Osteocyte (in vitro differentiated cells): ENCODE data around the gene INSM1. TPM values are rescaled to one million over a fixed set of nuclear protein-coding genes. Genes with fewer than 3 reads are reported as not detected.

Experiments
- DNase-seq: peaks from one replicate; pipeline ENCODE4 v3.0.0; 2021; ENCODE audit warnings: mixed read lengths; ENCODE audit not compliant: unreplicated experiment; ENCODE audit errors: extremely low spot score
- H3K27ac Mint-ChIP-seq: one replicate; pipeline ENCODE4 v1.8.0; 2021; ENCODE audit warnings: mild to moderate bottlenecking, mixed read lengths; ENCODE audit not compliant: unreplicated experiment
- H3K27me3 Mint-ChIP-seq: one replicate; pipeline ENCODE4 v1.8.0; 2021; ENCODE audit warnings: mixed read lengths; ENCODE audit not compliant: unreplicated experiment
- H3K36me3 Mint-ChIP-seq: one replicate; pipeline ENCODE4 v1.8.0; 2021; ENCODE audit warnings: mixed read lengths; ENCODE audit not compliant: unreplicated experiment
- H3K4me1 Mint-ChIP-seq: one replicate; pipeline ENCODE4 v1.8.0; 2021; ENCODE audit warnings: mixed read lengths; ENCODE audit not compliant: unreplicated experiment
- H3K4me3 Mint-ChIP-seq: one replicate; pipeline ENCODE4 v1.8.0; 2021; ENCODE audit warnings: mild to moderate bottlenecking, moderate library complexity, mixed read lengths; ENCODE audit not compliant: unreplicated experiment
- H3K9me3 Mint-ChIP-seq: one replicate; pipeline ENCODE4 v1.8.0; 2021; ENCODE audit warnings: mixed read lengths; ENCODE audit not compliant: unreplicated experiment
- total RNA-seq: library from RNA; stranded (reverse); gene quantifications from 2 replicates; pipeline ENCODE4 v1.2.1, GENCODE V29; 2021
- TF ChIP-seq, protein P1 (sequence below): fragments of 200-600 bp; sonication (generic); IDR thresholded peaks from 2 replicates; pipeline ENCODE4 v1.5.0; 2021; ENCODE audit warnings: antibody characterized with exemption, mild to moderate bottlenecking, moderate library complexity

Gene INSM1
- total RNA-seq, 1 donor from 2014 or later, result not detected

DNA sequence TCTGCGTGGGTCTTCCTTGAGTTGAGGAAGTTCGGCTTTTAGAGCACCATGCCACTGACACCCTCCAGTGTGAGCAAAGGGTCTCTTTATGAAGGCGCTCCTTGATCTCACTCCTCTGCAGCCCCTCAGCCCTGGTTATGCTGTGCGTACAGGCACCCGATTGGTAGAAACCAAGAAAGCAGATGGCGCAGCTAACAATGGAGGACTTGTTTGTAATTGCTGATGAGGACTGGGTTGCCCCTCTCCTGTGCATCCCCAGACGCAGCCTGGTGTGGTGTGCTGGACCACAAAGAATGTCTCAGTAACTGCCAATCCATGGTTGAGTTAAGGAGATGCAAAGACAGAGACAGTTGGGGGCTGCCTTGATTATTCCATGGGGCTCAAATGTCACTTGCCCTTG, 30.2 kb downstream of the INSM1 start:
- TF ChIP-seq, protein P1, sequence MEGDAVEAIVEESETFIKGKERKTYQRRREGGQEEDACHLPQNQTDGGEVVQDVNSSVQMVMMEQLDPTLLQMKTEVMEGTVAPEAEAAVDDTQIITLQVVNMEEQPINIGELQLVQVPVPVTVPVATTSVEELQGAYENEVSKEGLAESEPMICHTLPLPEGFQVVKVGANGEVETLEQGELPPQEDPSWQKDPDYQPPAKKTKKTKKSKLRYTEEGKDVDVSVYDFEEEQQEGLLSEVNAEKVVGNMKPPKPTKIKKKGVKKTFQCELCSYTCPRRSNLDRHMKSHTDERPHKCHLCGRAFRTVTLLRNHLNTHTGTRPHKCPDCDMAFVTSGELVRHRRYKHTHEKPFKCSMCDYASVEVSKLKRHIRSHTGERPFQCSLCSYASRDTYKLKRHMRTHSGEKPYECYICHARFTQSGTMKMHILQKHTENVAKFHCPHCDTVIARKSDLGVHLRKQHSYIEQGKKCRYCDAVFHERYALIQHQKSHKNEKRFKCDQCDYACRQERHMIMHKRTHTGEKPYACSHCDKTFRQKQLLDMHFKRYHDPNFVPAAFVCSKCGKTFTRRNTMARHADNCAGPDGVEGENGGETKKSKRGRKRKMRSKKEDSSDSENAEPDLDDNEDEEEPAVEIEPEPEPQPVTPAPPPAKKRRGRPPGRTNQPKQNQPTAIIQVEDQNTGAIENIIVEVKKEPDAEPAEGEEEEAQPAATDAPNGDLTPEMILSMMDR, result no peak
- Mint-ChIP-seq H3K9me3 (no peaks in the 10 kb centered on the region), H3K27ac (no peak overlapping the region), H3K36me3 (peaks cover 2% of the 10 kb centered on the region), H3K27me3 (no peaks in the 10 kb centered on the region), H3K4me3 (no peak overlapping the region), H3K4me1 (peaks cover 10% of the 10 kb centered on the region)
- DNase-seq, result no peak

DNA sequence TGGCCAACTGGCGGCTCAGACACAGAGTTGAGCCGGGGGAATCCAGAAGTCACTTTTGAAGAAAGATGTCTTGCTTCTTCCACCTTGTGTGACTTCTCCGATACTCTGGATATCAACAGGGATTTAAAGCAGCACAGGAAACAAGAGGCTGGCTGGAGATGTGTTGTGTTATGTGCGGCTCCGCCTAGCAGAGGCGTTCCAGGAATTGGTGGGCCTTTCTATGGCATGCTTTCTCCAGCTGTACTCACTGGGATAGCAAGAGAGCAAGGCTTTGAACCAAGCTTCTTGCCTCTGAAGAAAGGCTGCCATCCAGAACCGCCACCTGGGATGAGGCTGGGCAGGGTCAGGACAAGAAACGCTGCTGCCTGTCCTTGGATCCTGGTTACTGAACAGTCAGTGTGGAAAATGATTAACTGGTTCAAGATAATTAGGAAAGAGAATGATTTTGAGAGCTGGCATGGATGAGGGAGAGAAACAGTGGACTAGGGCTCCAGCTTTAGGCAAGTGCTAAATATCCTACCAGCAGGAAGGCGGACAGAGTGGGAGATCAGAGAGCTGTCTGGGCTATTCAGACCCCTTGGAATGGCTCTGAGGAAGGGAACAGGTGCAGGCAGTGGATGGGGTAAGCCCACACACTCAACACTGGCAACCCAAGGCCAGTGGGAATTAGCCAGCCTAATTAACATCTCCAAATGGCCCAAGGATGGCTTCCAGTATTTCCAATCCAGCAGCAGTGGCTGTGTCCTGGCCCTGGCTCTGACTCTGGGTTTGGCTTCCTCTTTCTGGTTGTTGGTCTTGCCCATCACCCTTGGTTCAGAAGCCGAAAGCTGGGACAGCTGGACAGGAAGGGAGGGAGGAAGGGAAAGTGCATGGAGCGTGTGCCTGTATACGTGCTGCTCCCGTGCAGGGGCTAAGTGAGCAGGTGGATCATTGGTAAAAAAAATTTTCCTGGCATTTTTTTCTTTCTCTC, 31.9 kb downstream of the INSM1 start:
- H3K27me3 Mint-ChIP-seq, result no peaks in the 10 kb centered on the region
- no peak overlapping the region for H3K4me3 Mint-ChIP-seq
- DNase-seq, result no peak
- H3K36me3 Mint-ChIP-seq, result no peaks in the 10 kb centered on the region
- H3K9me3 Mint-ChIP-seq, result no peaks in the 10 kb centered on the region
- TF ChIP-seq, protein P1, result no peak
- no peak overlapping the region for H3K27ac Mint-ChIP-seq
- no peaks in the 10 kb centered on the region for H3K4me1 Mint-ChIP-seq

DNA sequence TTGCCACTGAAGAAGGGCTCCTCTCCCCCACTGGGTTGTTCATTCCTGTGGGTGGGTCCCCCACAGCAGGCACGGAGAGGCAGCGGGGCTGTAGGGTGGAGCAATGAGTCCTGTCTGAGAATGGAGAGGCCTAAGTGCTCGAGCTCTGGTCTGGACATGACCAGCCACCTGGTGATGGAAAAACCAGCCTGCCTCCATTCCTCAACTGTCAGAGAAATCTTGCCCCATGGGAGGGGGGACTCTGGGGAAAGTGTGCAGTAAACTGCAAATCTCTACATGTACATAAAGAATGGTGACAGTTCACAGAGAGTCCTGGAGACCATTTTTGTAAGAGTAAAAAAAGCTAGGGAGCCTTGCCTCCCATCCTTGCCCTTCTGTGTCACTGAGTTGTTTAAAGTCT, 34.1 kb downstream of the INSM1 start:
- H3K4me1 Mint-ChIP-seq, result no peaks in the 10 kb centered on the region
- H3K27me3 Mint-ChIP-seq, result no peaks in the 10 kb centered on the region
- DNase-seq, result no peak
- no peak overlapping the region for H3K27ac Mint-ChIP-seq
- TF ChIP-seq, protein P1, result no peak
- no peak overlapping the region for H3K4me3 Mint-ChIP-seq
- H3K9me3 Mint-ChIP-seq, result no peaks in the 10 kb centered on the region
- peaks cover 2% of the 10 kb centered on the region for H3K36me3 Mint-ChIP-seq

DNA sequence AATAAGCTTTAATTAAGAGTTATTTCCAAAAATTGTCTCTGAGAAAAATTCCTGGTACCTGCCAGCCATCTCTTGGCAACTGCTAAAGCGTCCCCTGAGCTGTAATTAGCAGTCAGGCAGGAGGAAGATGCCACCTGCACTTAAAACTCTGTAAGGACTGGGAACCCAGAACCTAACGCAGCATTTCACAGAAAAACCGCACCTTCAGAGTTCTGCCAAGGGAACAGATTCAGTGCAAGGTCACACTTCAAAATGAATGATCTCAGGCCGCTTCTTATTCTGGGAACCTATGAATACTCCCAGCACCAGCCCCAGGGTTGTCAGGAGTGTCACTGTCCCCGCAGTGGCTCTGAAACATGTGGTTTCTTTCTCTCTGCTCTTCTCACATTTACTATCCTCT, 36.7 kb downstream of the INSM1 start:
- no peak overlapping the region for H3K27ac Mint-ChIP-seq
- no peaks in the 10 kb centered on the region for H3K27me3 Mint-ChIP-seq
- H3K4me3 Mint-ChIP-seq, result no peak overlapping the region
- H3K4me1 Mint-ChIP-seq, result no peaks in the 10 kb centered on the region
- no peak for DNase-seq
- peaks cover 2% of the 10 kb centered on the region for H3K36me3 Mint-ChIP-seq
- TF ChIP-seq, protein P1, result no peak
- no peaks in the 10 kb centered on the region for H3K9me3 Mint-ChIP-seq

DNA sequence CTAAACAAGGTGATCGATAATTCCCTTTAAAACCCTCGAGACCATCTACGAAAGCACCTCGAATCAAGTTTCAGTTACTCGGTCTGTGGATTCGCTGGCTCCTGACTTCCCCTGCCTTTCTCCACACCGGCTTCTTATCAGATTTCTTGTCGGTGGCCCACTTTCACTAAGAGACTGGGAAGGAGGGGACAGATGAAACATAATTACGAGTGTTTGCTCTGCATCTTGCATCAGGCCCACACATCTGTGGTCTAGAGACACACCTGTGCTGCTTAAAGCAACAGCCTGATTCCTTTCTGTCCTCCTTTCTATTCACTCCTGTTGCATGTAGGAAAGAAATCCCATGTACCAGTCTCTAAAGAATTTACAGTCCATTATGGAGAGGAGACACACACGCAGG, 37.7 kb downstream of the INSM1 start:
- DNase-seq, result no peak

More for the DNA sequence above, 37.7 kb downstream of the INSM1 start:
- Mint-ChIP-seq H3K4me3 (no peak overlapping the region), H3K4me1 (no peaks in the 10 kb centered on the region), H3K27me3 (no peaks in the 10 kb centered on the region), H3K27ac (no peak overlapping the region), H3K9me3 (no peaks in the 10 kb centered on the region), H3K36me3 (peaks cover 2% of the 10 kb centered on the region)
- TF ChIP-seq, protein P1, result no peak
